Loucy (cell line): ENCODE measurements around the gene RANBP3.

Experiments
- H2AFZ ChIP-seq: fragments of 200-600 bp; sonication (generic); 2 replicates; pipeline ENCODE4 v1.6.0; 2016; ENCODE audit warnings: antibody characterized with exemption, mild to moderate bottlenecking, low read length, moderate library complexity
- H3F3A ChIP-seq: fragments of 200-600 bp; 2 replicates; pipeline ENCODE4 v1.6.0; 2016; ENCODE audit warnings: antibody characterized with exemption, low read depth, mild to moderate bottlenecking
- H3K27me3 ChIP-seq: fragments of 200-600 bp; sonication (generic); 2 replicates; pipeline ENCODE4 v1.6.1; 2014; ENCODE audit warnings: low read length, mild to moderate bottlenecking; ENCODE audit not compliant: insufficient read depth, poor library complexity, severe bottlenecking
- H3K36me3 ChIP-seq: fragments of 200-600 bp; sonication (generic); 2 replicates; pipeline ENCODE4 v1.6.1; 2016; ENCODE audit warnings: low read length; ENCODE audit not compliant: insufficient read depth
- H3K4me1 ChIP-seq: fragments of 200-600 bp; sonication (generic); 2 replicates; pipeline ENCODE4 v1.5.1; 2014; ENCODE audit warnings: low read length, mild to moderate bottlenecking; ENCODE audit not compliant: insufficient read depth, poor library complexity, severe bottlenecking
- H3K4me2 ChIP-seq: fragments of 200-600 bp; sonication (generic); 2 replicates; pipeline ENCODE4 v1.6.0; 2014; ENCODE audit warnings: antibody characterized with exemption, low read length, low read depth, mild to moderate bottlenecking; ENCODE audit not compliant: poor library complexity, severe bottlenecking
- H3K4me3 ChIP-seq: fragments of 200-600 bp; sonication (generic); 2 replicates; pipeline ENCODE4 v1.5.1; 2014; ENCODE audit warnings: low read length, mild to moderate bottlenecking, mixed read lengths; ENCODE audit not compliant: poor library complexity, severe bottlenecking
- H3K79me2 ChIP-seq: fragments of 200-600 bp; sonication (generic); 2 replicates; pipeline ENCODE4 v1.6.1; 2014; ENCODE audit warnings: low read length; ENCODE audit not compliant: insufficient read depth
- H3K9ac ChIP-seq: fragments of 200-600 bp; sonication (generic); 2 replicates; pipeline ENCODE4 v1.6.0; 2014; ENCODE audit warnings: mild to moderate bottlenecking, low read depth, low read length, moderate library complexity; ENCODE audit not compliant: poor library complexity, severe bottlenecking
- H3K9me2 ChIP-seq: fragments of 200-600 bp; sonication (generic); replicated peaks from 2 replicates; pipeline ENCODE4 v1.6.1; 2016; ENCODE audit warnings: low read depth, low read length, mixed read lengths
- H3K9me3 ChIP-seq: fragments of 200-600 bp; sonication (generic); 2 replicates; pipeline ENCODE4 v1.6.1; 2014; ENCODE audit warnings: mild to moderate bottlenecking, antibody characterized with exemption, low read length, low read depth; ENCODE audit not compliant: insufficient read depth
- H4K20me1 ChIP-seq: fragments of 200-600 bp; sonication (generic); 2 replicates; pipeline ENCODE4 v1.6.0; 2014; ENCODE audit warnings: antibody characterized with exemption, low read length, mild to moderate bottlenecking; ENCODE audit not compliant: insufficient read depth, poor library complexity, severe bottlenecking
- CTCF ChIP-seq: fragments of 200-600 bp; sonication (generic); conservative IDR thresholded peaks from 2 replicates; pipeline ENCODE4 v1.5.1; 2014; ENCODE audit warnings: mild to moderate bottlenecking, antibody characterized with exemption, low read length
- EZH2phosphoT487 ChIP-seq: fragments of 200-600 bp; IDR thresholded peaks from 2 replicates; pipeline ENCODE4 v1.6.1; 2018; ENCODE audit warnings: antibody characterized with exemption, mild to moderate bottlenecking, moderate library complexity, borderline replicate concordance

The RANBP3 gene

GRCh38 chr19:5966941-5967340 lies 11.0 kb downstream of the RANBP3 start:
- Histone ChIP-seq H3K9me2 (no peaks in the 10 kb centered on the region), H4K20me1 (peaks cover 96% of the 10 kb centered on the region), H3F3A (no peaks in the 10 kb centered on the region), H3K4me1 (peaks cover 30% of the 10 kb centered on the region), H3K9ac (no peak overlapping the region), H3K4me3 (no peak overlapping the region), H2AFZ (no peak overlapping the region), H3K27me3 (no peaks in the 10 kb centered on the region), H3K4me2 (no peak overlapping the region), H3K9me3 (no peaks in the 10 kb centered on the region), H3K79me2 (peaks cover 100% of the 10 kb centered on the region), H3K36me3 (peaks cover 8% of the 10 kb centered on the region; the same call in 1 of the 2 replicates)
- TF ChIP-seq EZH2phosphoT487 (no peak), CTCF (no peak)

GRCh38 chr19:5966215-5966614 lies 11.7 kb downstream of the RANBP3 start:
- TF ChIP-seq CTCF (no peak), EZH2phosphoT487 (no peak)
- Histone ChIP-seq H3K9me3 (no peaks in the 10 kb centered on the region), H3K79me2 (peaks cover 100% of the 10 kb centered on the region)

GRCh38 chr19:5964816-5965565 lies 12.9 kb downstream of the RANBP3 start:
- Histone ChIP-seq H3K4me1 (peaks cover 24% of the 10 kb centered on the region), H3K9me2 (no peaks in the 10 kb centered on the region), H3K27me3 (no peaks in the 10 kb centered on the region), H3F3A (no peaks in the 10 kb centered on the region), H4K20me1 (peaks cover 97% of the 10 kb centered on the region), H3K4me2 (no peak overlapping the region), H3K79me2 (peaks cover 100% of the 10 kb centered on the region), H3K4me3 (no peak overlapping the region), H3K9ac (no peak overlapping the region), H3K36me3 (peaks cover 8% of the 10 kb centered on the region; the same call in 1 of the 2 replicates), H3K9me3 (no peaks in the 10 kb centered on the region), H2AFZ (no peak overlapping the region)
- TF ChIP-seq EZH2phosphoT487 (no peak), CTCF (no peak)

More at GRCh38 chr19:5966215-5966614, 11.7 kb downstream of the RANBP3 start:
- Histone ChIP-seq H2AFZ (no peak overlapping the region), H3F3A (no peaks in the 10 kb centered on the region), H3K9me2 (no peaks in the 10 kb centered on the region), H4K20me1 (peaks cover 97% of the 10 kb centered on the region), H3K4me3 (no peak overlapping the region), H3K4me2 (no peak overlapping the region), H3K9ac (no peak overlapping the region), H3K36me3 (peaks cover 8% of the 10 kb centered on the region; the same call in 1 of the 2 replicates), H3K27me3 (no peaks in the 10 kb centered on the region), H3K4me1 (peaks cover 24% of the 10 kb centered on the region)
